Measurements from ENCODE around the gene CREBBP.

- TF ChIP-seq CTCF (IDR thresholded peaks at IDR 0.05), result no peak
- no peak for TF ChIP-seq EP300 (IDR thresholded peaks at IDR 0.05)
- TF ChIP-seq POLR2AphosphoS5 (IDR thresholded peaks at IDR 0.05), result no peak
Observed at GRCh38 chr16:3907586-3907985, 27.1 kb upstream of the CREBBP start.

All from upper lobe of left lung (tissue), 4 donors.